IMR-90 (cell line): ENCODE measurements around the gene VPS35.

Source experiments
- CEBPB ChIP-seq: IDR thresholded peaks from 2 replicates; pipeline ENCODE4 v1.6.1; 2012; ENCODE audit warnings: low read depth, low read length, improper control_type of control experiment
- CTCF ChIP-seq: conservative IDR thresholded peaks from 2 replicates; pipeline ENCODE4 v1.5.1; 2012; ENCODE audit warnings: mild to moderate bottlenecking, low read depth, low read length, improper control_type of control experiment

- no peak for TF ChIP-seq CTCF
- TF ChIP-seq CEBPB = no peak
Observed at GRCh38 chr16:46621934-46622676, 66.9 kb downstream of the VPS35 start.
